ENCODE data around the gene PRKCE. TPM values are rescaled to one million over a fixed set of nuclear protein-coding genes. Genes with fewer than 3 reads are reported as not detected.

Gene PRKCE
- total RNA-seq, 1 experiment from 2014 or later = 4.4 TPM

DNA sequence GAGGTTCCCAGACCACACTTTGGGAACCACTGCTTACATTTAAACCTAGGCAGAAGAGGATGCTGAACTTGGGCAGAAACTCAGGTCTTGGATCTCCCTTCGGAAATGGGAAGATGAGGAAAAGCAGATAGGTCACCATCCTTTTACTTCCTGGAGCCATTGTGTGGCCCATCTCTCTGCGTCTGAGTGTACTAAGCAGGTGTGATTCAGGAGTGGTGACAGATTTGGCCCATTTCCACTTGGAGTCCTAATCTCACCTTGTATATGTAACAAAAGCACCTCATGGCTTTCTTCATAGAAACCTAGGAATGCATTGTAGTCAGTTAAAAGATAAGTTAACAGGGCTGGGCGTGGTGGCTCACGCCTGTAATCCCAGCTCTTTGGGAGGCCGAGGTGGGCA, 71.0 kb downstream of the PRKCE start:
- CTCF ChIA-PET = no interaction called here
- Histone ChIP-seq H3K36me3 (ENCODE audit: control insufficient read depth, insufficient read depth, low read length) (no peaks in the 10 kb centered on the region), H3K4me1 (no peaks in the 10 kb centered on the region), H3K27me3 (replicated peaks; ENCODE audit: control insufficient read depth, insufficient read depth, low read length) (no peaks in the 10 kb centered on the region), H3K4me3 (ENCODE audit: low read depth, low read length) (no peak overlapping the region), H3K9me3 (no peaks in the 10 kb centered on the region)
- Mint-ChIP-seq H3K27ac (ENCODE audit: unreplicated experiment) (no peak overlapping the region), H3K4me1 (ENCODE audit: low read depth, unreplicated experiment) (no peaks in the 10 kb centered on the region), H3K9me3 (ENCODE audit: unreplicated experiment) (no peaks in the 10 kb centered on the region), H3K4me3 (ENCODE audit: unreplicated experiment) (no peak overlapping the region), H3K27me3 (ENCODE audit: insufficient read depth, unreplicated experiment) (no peaks in the 10 kb centered on the region), H3K36me3 (ENCODE audit: insufficient read depth, unreplicated experiment) (peaks cover 4% of the 10 kb centered on the region)
- no TSS peak for BruUV-seq (replicated peaks)
- no peak for TF ChIP-seq CTCF (IDR thresholded peaks at IDR 0.05; ENCODE audit: insufficient read depth in 1 of 2, low read depth in 1 of 2, low read length in 1 of 2, severe bottlenecking in 1 of 2, unreplicated experiment in 1 of 2)
- intact Hi-C loops (cut with micrococcal nuclease; ENCODE audit: unreplicated experiment) = no loop called here
- POLR2A ChIA-PET = no interaction called here
- DNase-seq = no peak

DNA sequence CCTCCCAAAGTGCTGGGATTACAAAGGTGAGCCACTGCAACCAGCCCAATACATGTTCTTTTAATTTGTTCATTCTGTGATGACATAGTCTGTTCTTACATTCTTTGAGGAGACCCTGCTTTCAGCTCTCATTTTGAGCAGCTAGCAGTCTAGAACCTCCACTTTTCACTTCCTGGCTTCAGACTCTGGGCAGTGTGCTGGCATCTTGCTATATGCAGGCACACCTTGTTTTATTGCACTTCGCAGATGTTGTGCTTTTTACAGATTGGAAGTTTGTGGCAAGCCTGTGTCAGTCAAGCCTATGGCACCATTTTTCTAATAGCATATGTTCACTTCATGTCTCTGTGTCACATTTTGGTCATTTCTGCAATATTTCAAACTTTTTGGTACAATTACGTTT, 72.4 kb downstream of the PRKCE start:
- ChIA-PET POLR2A (no interaction called here), CTCF (no interaction called here)
- H3K27me3 ChIP-seq (replicated peaks; ENCODE audit: control insufficient read depth, insufficient read depth, low read length) = no peaks in the 10 kb centered on the region
- H3K27me3 Mint-ChIP-seq (ENCODE audit: insufficient read depth, unreplicated experiment) = no peaks in the 10 kb centered on the region
- no peaks in the 10 kb centered on the region for H3K4me1 ChIP-seq
- no peak for TF ChIP-seq CTCF (IDR thresholded peaks at IDR 0.05; ENCODE audit: insufficient read depth in 1 of 2, low read depth in 1 of 2, low read length in 1 of 2, severe bottlenecking in 1 of 2, unreplicated experiment in 1 of 2)
- no TSS peak for BruUV-seq (replicated peaks)
- no peak overlapping the region for H3K4me3 Mint-ChIP-seq (ENCODE audit: unreplicated experiment)
- H3K9me3 ChIP-seq = no peaks in the 10 kb centered on the region
- H3K9me3 Mint-ChIP-seq (ENCODE audit: unreplicated experiment) = no peaks in the 10 kb centered on the region
- no peak overlapping the region for H3K27ac Mint-ChIP-seq (ENCODE audit: unreplicated experiment)
- intact Hi-C loops (cut with micrococcal nuclease; ENCODE audit: unreplicated experiment) = no loop called here
- peaks cover 4% of the 10 kb centered on the region for H3K36me3 Mint-ChIP-seq (ENCODE audit: insufficient read depth, unreplicated experiment)
- H3K36me3 ChIP-seq (ENCODE audit: control insufficient read depth, insufficient read depth, low read length) = no peaks in the 10 kb centered on the region
- H3K4me1 Mint-ChIP-seq (ENCODE audit: low read depth, unreplicated experiment) = no peaks in the 10 kb centered on the region
- DNase-seq = no peak
- no peak overlapping the region for H3K4me3 ChIP-seq (ENCODE audit: low read depth, low read length)

- Histone ChIP-seq H3K4me3 (ENCODE audit: low read depth, low read length) (no peak overlapping the region), H3K9me3 (no peaks in the 10 kb centered on the region), H3K36me3 (ENCODE audit: control insufficient read depth, insufficient read depth, low read length) (no peaks in the 10 kb centered on the region), H3K27me3 (replicated peaks; ENCODE audit: control insufficient read depth, insufficient read depth, low read length) (no peaks in the 10 kb centered on the region), H3K4me1 (no peaks in the 10 kb centered on the region)
- ChIA-PET CTCF (no interaction called here), POLR2A (no interaction called here)
- no peaks in the 10 kb centered on the region for H3K27me3 Mint-ChIP-seq (ENCODE audit: insufficient read depth, unreplicated experiment)
- intact Hi-C loops (cut with micrococcal nuclease; ENCODE audit: unreplicated experiment) = no loop called here
- no peaks in the 10 kb centered on the region for H3K9me3 Mint-ChIP-seq (ENCODE audit: unreplicated experiment)
- no peak for TF ChIP-seq CTCF (IDR thresholded peaks at IDR 0.05; ENCODE audit: insufficient read depth in 1 of 2, low read depth in 1 of 2, low read length in 1 of 2, severe bottlenecking in 1 of 2, unreplicated experiment in 1 of 2)
- H3K4me3 Mint-ChIP-seq (ENCODE audit: unreplicated experiment) = no peak overlapping the region
- H3K36me3 Mint-ChIP-seq (ENCODE audit: insufficient read depth, unreplicated experiment) = peaks cover 4% of the 10 kb centered on the region
- H3K27ac Mint-ChIP-seq (ENCODE audit: unreplicated experiment) = no peak overlapping the region
- no TSS peak for BruUV-seq (replicated peaks)
- H3K4me1 Mint-ChIP-seq (ENCODE audit: low read depth, unreplicated experiment) = no peaks in the 10 kb centered on the region
- no peak for DNase-seq
Measured at GRCh38 chr2:45724335-45724734, 72.9 kb downstream of the PRKCE start.

Measured in Caco-2 (cell line).